SH-SY5Y (cell line): Measurements from ENCODE around the gene OSGEP.

ENCODE experiments used
- GATA2 ChIP-seq: IDR thresholded peaks from 2 replicates; pipeline ENCODE4 v1.6.1; 2011; ENCODE audit warnings: mild to moderate bottlenecking, low read depth, low read length
- GATA3 ChIP-seq: IDR thresholded peaks from 2 replicates; pipeline ENCODE4 v1.6.1; 2011; ENCODE audit warnings: low read depth, mild to moderate bottlenecking, low read length, moderate library complexity

DNA sequence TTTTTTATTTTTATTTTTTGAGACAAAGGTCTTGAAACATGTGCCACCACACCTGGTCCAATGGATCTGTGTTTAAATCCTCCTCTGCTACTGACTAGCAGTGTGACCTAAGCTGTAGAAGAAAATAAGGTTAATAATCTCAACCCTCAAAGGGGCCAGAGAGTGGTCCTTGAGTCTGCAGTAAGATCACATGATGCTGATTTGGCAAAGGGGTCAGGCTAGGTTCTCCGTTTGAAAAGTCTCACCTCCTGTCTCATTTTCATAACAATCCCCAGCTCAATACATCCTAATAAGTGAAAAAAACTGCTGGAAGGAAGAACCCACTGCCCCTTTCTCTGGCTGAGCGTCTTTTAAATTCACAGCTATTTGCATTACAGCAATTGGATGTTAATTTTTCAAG is 33.3 kb downstream of the OSGEP start:
- TF ChIP-seq GATA3 (no peak), GATA2 (no peak)
